Measurements from ENCODE around the gene TNFRSF14.
"Not testable (repeated sequence)": the region's sequence is repeated elsewhere in the genome, so short reads cannot be mapped to it uniquely, and the experiment has no call there.

DNA sequence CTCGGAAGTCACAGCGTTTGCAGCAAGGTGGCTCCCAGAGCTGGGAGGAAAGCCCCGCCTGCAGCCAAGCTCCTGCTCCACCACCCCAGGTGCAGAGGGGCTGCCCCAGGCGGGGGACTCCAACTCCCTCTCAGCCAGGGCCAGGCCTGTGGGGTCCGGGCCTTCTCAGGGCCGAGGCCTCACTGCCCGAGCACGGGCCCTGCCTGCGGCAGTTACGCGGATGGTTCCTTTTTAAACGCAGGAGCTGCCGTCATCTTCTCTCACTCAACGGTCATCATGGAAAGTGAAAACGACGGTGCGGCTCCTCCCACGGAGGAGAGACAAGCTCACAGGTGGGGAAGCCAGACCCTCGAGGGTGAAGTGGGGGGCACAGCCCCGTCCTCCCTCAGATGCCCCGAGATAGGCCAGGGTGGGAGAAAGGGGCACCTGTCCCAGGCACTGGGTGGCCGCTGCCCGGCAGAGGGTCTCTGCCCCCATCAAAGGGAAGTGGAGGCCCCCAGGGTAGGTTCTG is 21.4 kb downstream of the TNFRSF14 start:
- TF ChIP-seq, protein P1, sequence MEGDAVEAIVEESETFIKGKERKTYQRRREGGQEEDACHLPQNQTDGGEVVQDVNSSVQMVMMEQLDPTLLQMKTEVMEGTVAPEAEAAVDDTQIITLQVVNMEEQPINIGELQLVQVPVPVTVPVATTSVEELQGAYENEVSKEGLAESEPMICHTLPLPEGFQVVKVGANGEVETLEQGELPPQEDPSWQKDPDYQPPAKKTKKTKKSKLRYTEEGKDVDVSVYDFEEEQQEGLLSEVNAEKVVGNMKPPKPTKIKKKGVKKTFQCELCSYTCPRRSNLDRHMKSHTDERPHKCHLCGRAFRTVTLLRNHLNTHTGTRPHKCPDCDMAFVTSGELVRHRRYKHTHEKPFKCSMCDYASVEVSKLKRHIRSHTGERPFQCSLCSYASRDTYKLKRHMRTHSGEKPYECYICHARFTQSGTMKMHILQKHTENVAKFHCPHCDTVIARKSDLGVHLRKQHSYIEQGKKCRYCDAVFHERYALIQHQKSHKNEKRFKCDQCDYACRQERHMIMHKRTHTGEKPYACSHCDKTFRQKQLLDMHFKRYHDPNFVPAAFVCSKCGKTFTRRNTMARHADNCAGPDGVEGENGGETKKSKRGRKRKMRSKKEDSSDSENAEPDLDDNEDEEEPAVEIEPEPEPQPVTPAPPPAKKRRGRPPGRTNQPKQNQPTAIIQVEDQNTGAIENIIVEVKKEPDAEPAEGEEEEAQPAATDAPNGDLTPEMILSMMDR (conservative IDR thresholded peaks at IDR 0.05; ENCODE audit: low read depth, low read length): not testable (repeated sequence)
- not testable (repeated sequence) for TF ChIP-seq EZH2phosphoT487 (IDR thresholded peaks at IDR 0.05; ENCODE audit: borderline replicate concordance, low read length); EZH2 (IDR thresholded peaks at IDR 0.05; ENCODE audit: low read length, unreplicated experiment)

Data from PC-3 (cell line).